ENCODE measurements around the gene TMEM123. TPM values are rescaled to one million over a fixed set of nuclear protein-coding genes. Genes with fewer than 3 reads are reported as not detected.
"Not testable (repeated sequence)": the region's sequence is repeated elsewhere in the genome, so short reads cannot be mapped to it uniquely, and the experiment has no call there.

The TMEM123 gene
- total RNA-seq, 2 experiments from 2014 or later: 299 to 310 TPM

GRCh38 chr11:102447193-102447592 lies 5.4 kb downstream of the TMEM123 start:
- H3K27me3 Mint-ChIP-seq: no peaks in the 10 kb centered on the region
- peak overlapping the region; percentile 97 for H3K27ac Mint-ChIP-seq
- peaks cover 72% of the 10 kb centered on the region for H3K4me1 Mint-ChIP-seq
- H3K36me3 Mint-ChIP-seq: peaks cover 92% of the 10 kb centered on the region
- no peak for DNase-seq
- H3K9me3 Mint-ChIP-seq: peaks cover 11% of the 10 kb centered on the region
- H3K4me3 Mint-ChIP-seq: peak overlapping the region; percentile 49

GRCh38 chr11:102446606-102447005 lies 6.0 kb downstream of the TMEM123 start:
- Mint-ChIP-seq H3K9me3 (peaks cover 11% of the 10 kb centered on the region), H3K27ac (peak overlapping the region; percentile 97), H3K4me3 (no peak overlapping the region), H3K27me3 (no peaks in the 10 kb centered on the region), H3K36me3 (peaks cover 96% of the 10 kb centered on the region), H3K4me1 (peaks cover 77% of the 10 kb centered on the region)
- no peak for DNase-seq

GRCh38 chr11:102444693-102445092 lies 7.9 kb downstream of the TMEM123 start:
- DNase-seq, H3K27ac Mint-ChIP-seq, H3K27me3 Mint-ChIP-seq, H3K4me3 Mint-ChIP-seq: not testable (repeated sequence)
- Mint-ChIP-seq H3K9me3 (peaks cover 11% of the 10 kb centered on the region), H3K36me3 (peaks cover 95% of the 10 kb centered on the region), H3K4me1 (peaks cover 89% of the 10 kb centered on the region)

GRCh38 chr11:102444142-102444541 lies 8.4 kb downstream of the TMEM123 start:
- not testable (repeated sequence) for H3K4me3 Mint-ChIP-seq, H3K27me3 Mint-ChIP-seq, DNase-seq
- H3K36me3 Mint-ChIP-seq: peaks cover 93% of the 10 kb centered on the region
- H3K4me1 Mint-ChIP-seq: peaks cover 88% of the 10 kb centered on the region
- peaks cover 11% of the 10 kb centered on the region for H3K9me3 Mint-ChIP-seq
- H3K27ac Mint-ChIP-seq: peak overlapping the region; percentile 34

GRCh38 chr11:102439063-102439363 lies 13.6 kb downstream of the TMEM123 start:
- H3K27me3 Mint-ChIP-seq, DNase-seq, H3K4me3 Mint-ChIP-seq: not testable (repeated sequence)
- peaks cover 88% of the 10 kb centered on the region for H3K36me3 Mint-ChIP-seq
- H3K9me3 Mint-ChIP-seq: peaks cover 16% of the 10 kb centered on the region
- peaks cover 80% of the 10 kb centered on the region for H3K4me1 Mint-ChIP-seq
- peak overlapping the region; percentile 27 for H3K27ac Mint-ChIP-seq

GRCh38 chr11:102438311-102439062 lies 14.1 kb downstream of the TMEM123 start:
- Mint-ChIP-seq H3K4me3 (no peak overlapping the region), H3K4me1 (peaks cover 79% of the 10 kb centered on the region), H3K27me3 (no peaks in the 10 kb centered on the region), H3K36me3 (peaks cover 88% of the 10 kb centered on the region), H3K9me3 (peaks cover 16% of the 10 kb centered on the region), H3K27ac (peak overlapping the region; percentile 27)
- DNase-seq: no peak

GRCh38 chr11:102437727-102438126 lies 14.8 kb downstream of the TMEM123 start:
- Mint-ChIP-seq H3K4me3 (no peak overlapping the region), H3K4me1 (peaks cover 73% of the 10 kb centered on the region), H3K27me3 (no peaks in the 10 kb centered on the region), H3K36me3 (peaks cover 88% of the 10 kb centered on the region), H3K9me3 (peaks cover 22% of the 10 kb centered on the region), H3K27ac (no peak overlapping the region)
- no peak for DNase-seq

- peaks cover 69% of the 10 kb centered on the region for H3K4me1 Mint-ChIP-seq
- H3K27me3 Mint-ChIP-seq: no peaks in the 10 kb centered on the region
These were observed 15.6 kb downstream of the TMEM123 start for GRCh38 chr11:102436976-102437375.

GRCh38 chr11:102436561-102436960 lies 16.0 kb downstream of the TMEM123 start:
- DNase-seq: no peak
- H3K9me3 Mint-ChIP-seq: peaks cover 27% of the 10 kb centered on the region
- H3K27me3 Mint-ChIP-seq: no peaks in the 10 kb centered on the region
- H3K27ac Mint-ChIP-seq: no peak overlapping the region
- peaks cover 69% of the 10 kb centered on the region for H3K4me1 Mint-ChIP-seq
- no peak overlapping the region for H3K4me3 Mint-ChIP-seq
- H3K36me3 Mint-ChIP-seq: peaks cover 88% of the 10 kb centered on the region

More at GRCh38 chr11:102436976-102437375, 15.6 kb downstream of the TMEM123 start:
- no peak overlapping the region for H3K4me3 Mint-ChIP-seq
- no peak for DNase-seq
- peaks cover 24% of the 10 kb centered on the region for H3K9me3 Mint-ChIP-seq
- peak overlapping the region; percentile 18 for H3K27ac Mint-ChIP-seq
- H3K36me3 Mint-ChIP-seq: peaks cover 88% of the 10 kb centered on the region

GRCh38 chr11:102435688-102436087 lies 16.9 kb downstream of the TMEM123 start:
- Mint-ChIP-seq H3K4me1 (peaks cover 67% of the 10 kb centered on the region), H3K9me3 (peaks cover 29% of the 10 kb centered on the region), H3K36me3 (peaks cover 85% of the 10 kb centered on the region), H3K4me3 (no peak overlapping the region), H3K27me3 (no peaks in the 10 kb centered on the region), H3K27ac (peak overlapping the region; percentile 12)
- no peak for DNase-seq

- H3K9me3 Mint-ChIP-seq: peaks cover 29% of the 10 kb centered on the region
- H3K27me3 Mint-ChIP-seq, DNase-seq, H3K4me3 Mint-ChIP-seq: not testable (repeated sequence)
- H3K36me3 Mint-ChIP-seq: peaks cover 87% of the 10 kb centered on the region
- H3K4me1 Mint-ChIP-seq: peaks cover 69% of the 10 kb centered on the region
- H3K27ac Mint-ChIP-seq: peak overlapping the region; percentile 46
These were observed 19.0 kb downstream of the TMEM123 start for GRCh38 chr11:102433571-102433970.

- not testable (repeated sequence) for H3K4me3 Mint-ChIP-seq, DNase-seq, H3K27me3 Mint-ChIP-seq, H3K27ac Mint-ChIP-seq
- peaks cover 82% of the 10 kb centered on the region for H3K36me3 Mint-ChIP-seq
- H3K4me1 Mint-ChIP-seq: peaks cover 63% of the 10 kb centered on the region
- H3K9me3 Mint-ChIP-seq: peaks cover 29% of the 10 kb centered on the region
These were observed 20.0 kb downstream of the TMEM123 start for GRCh38 chr11:102432560-102432959.

GRCh38 chr11:102431404-102431803 lies 21.2 kb downstream of the TMEM123 start:
- peaks cover 27% of the 10 kb centered on the region for H3K9me3 Mint-ChIP-seq
- H3K27ac Mint-ChIP-seq: peak overlapping the region; percentile 80
- DNase-seq: no peak
- no peak overlapping the region for H3K4me3 Mint-ChIP-seq
- peaks cover 64% of the 10 kb centered on the region for H3K4me1 Mint-ChIP-seq
- H3K36me3 Mint-ChIP-seq: peaks cover 76% of the 10 kb centered on the region
- no peaks in the 10 kb centered on the region for H3K27me3 Mint-ChIP-seq

- H3K36me3 Mint-ChIP-seq: peaks cover 74% of the 10 kb centered on the region
- H3K27ac Mint-ChIP-seq: peak overlapping the region; percentile 84
- no peak for DNase-seq
- peak overlapping the region; percentile 23 for H3K4me3 Mint-ChIP-seq
- H3K9me3 Mint-ChIP-seq: peaks cover 24% of the 10 kb centered on the region
- H3K4me1 Mint-ChIP-seq: peaks cover 66% of the 10 kb centered on the region
- H3K27me3 Mint-ChIP-seq: no peaks in the 10 kb centered on the region
These were observed 22.3 kb downstream of the TMEM123 start for GRCh38 chr11:102430158-102430836.

GRCh38 chr11:102429691-102430090 lies 22.9 kb downstream of the TMEM123 start:
- H3K4me3 Mint-ChIP-seq: peak overlapping the region; percentile 26
- peaks cover 69% of the 10 kb centered on the region for H3K4me1 Mint-ChIP-seq
- H3K27me3 Mint-ChIP-seq: no peaks in the 10 kb centered on the region
- H3K36me3 Mint-ChIP-seq: peaks cover 75% of the 10 kb centered on the region
- H3K9me3 Mint-ChIP-seq: peaks cover 24% of the 10 kb centered on the region
- peak overlapping the region; percentile 84 for H3K27ac Mint-ChIP-seq
- DNase-seq: no peak

All from activated naive CD8-positive, alpha-beta T cell treated with anti-CD3 and anti-CD28 coated beads for 36 hours (primary cell).